Measurements from ENCODE around the gene ST8SIA1.

GRCh38 chr12:22255097-22255496 lies 79.4 kb downstream of the ST8SIA1 start:
- TF ChIP-seq, protein P1, sequence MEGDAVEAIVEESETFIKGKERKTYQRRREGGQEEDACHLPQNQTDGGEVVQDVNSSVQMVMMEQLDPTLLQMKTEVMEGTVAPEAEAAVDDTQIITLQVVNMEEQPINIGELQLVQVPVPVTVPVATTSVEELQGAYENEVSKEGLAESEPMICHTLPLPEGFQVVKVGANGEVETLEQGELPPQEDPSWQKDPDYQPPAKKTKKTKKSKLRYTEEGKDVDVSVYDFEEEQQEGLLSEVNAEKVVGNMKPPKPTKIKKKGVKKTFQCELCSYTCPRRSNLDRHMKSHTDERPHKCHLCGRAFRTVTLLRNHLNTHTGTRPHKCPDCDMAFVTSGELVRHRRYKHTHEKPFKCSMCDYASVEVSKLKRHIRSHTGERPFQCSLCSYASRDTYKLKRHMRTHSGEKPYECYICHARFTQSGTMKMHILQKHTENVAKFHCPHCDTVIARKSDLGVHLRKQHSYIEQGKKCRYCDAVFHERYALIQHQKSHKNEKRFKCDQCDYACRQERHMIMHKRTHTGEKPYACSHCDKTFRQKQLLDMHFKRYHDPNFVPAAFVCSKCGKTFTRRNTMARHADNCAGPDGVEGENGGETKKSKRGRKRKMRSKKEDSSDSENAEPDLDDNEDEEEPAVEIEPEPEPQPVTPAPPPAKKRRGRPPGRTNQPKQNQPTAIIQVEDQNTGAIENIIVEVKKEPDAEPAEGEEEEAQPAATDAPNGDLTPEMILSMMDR (IDR thresholded peaks at IDR 0.05; ENCODE audit: control extremely low read depth in 1 of 3, insufficient read depth in 1 of 3, low read depth in 1 of 3, low read length in 3 of 3) = no peak
- TF ChIP-seq BCL11A (IDR thresholded peaks at IDR 0.05; ENCODE audit: low read depth in 2 of 2, low read length in 2 of 2) = no peak
- TF ChIP-seq EP300 (IDR thresholded peaks at IDR 0.05; ENCODE audit: borderline replicate concordance in 1 of 2, low read depth in 2 of 2, low read length in 2 of 2) = no peak
- TF ChIP-seq RNF2 (IDR thresholded peaks at IDR 0.05; ENCODE audit: borderline replicate concordance, low read depth, low read length, missing control alignments, poor library complexity, severe bottlenecking) = no peak
- no peak for TF ChIP-seq HDAC6 (IDR thresholded peaks at IDR 0.05; ENCODE audit: low read depth, low read length)
- no peak for TF ChIP-seq EZH2 (IDR thresholded peaks at IDR 0.05; ENCODE audit: low read depth, low read length, severe bottlenecking)
- TF ChIP-seq GTF2F1 (IDR thresholded peaks at IDR 0.05; ENCODE audit: borderline replicate concordance, low read depth, low read length) = no peak
